Lower leg skin (tissue), 4 donors: ENCODE results near the gene DOCK7. TPM values are rescaled to one million over a fixed set of nuclear protein-coding genes. Genes with fewer than 3 reads are reported as not detected.

Experiments used
- DNase-seq, 2 donors: peaks; one replicate each; pipeline ENCODE4 v3.0.0-alpha.2; 2019; ENCODE audit warnings: low spot score in 2 of 2
- H3K4me3 ChIP-seq: fragments of 200-600 bp; sonication (generic); 2 replicates; pipeline ENCODE4 v1.5.1; 2017; ENCODE audit warnings: mild to moderate bottlenecking, low read depth; ENCODE audit not compliant: poor library complexity, severe bottlenecking
- CTCF ChIP-seq, 3 donors: fragments of 450-650 bp; IDR thresholded peaks; one replicate each; pipeline ENCODE4 v1.5.1; 2016; ENCODE audit warnings: antibody characterized with exemption in 3 of 3, mild to moderate bottlenecking in 3 of 3, moderate library complexity in 2 of 3
- POLR2A ChIP-seq, 2 donors: fragments of 450-650 bp; IDR thresholded peaks; one replicate each; pipeline ENCODE4 v1.6.1; 2016 to 2017; ENCODE audit warnings: antibody characterized with exemption in 2 of 2, mild to moderate bottlenecking in 1 of 2, moderate library complexity in 1 of 2
- WGBS, 2 donors: methylation state at CpG; one replicate each; pipeline ENCODE4 v1.1.5; 2018; 5-methylcytosine and 5-hydroxymethylcytosine counted together
- intact Hi-C: fragments of 100-400 bp; cut with DNase I; formaldehyde crosslinking; loops from one replicate; pipeline ENCODE4 v1.15.0; 2023; ENCODE audit warnings: low total_unique reads
- total RNA-seq, 4 donors: library from RNA; depleted of rRNA; stranded (reverse); fragments of >200 nt; gene quantifications; one replicate each; pipeline ENCODE4 v1.1.0, GENCODE V29; 2016

DOCK7 gene
- total RNA-seq, 4 donors from 2014 or later: 27.0 to 67.5 (median 29.4) TPM

- TF ChIP-seq CTCF (IDR thresholded peaks at IDR 0.05): no peak
- no peak for TF ChIP-seq POLR2A (IDR thresholded peaks at IDR 0.05)
- peak overlapping the region; percentile 81 for H3K4me3 ChIP-seq
- WGBS, 2 donors: 45 to 46% methylated on average over 31 of the region's 31 CpGs
- peak in 1 of 2 donors; percentile 33 for DNase-seq
- intact Hi-C loops: no loop called here
Observed at GRCh38 chr1:62435231-62436038, 252.8 kb downstream of the DOCK7 start.

GRCh38 chr1:62434618-62435001 is 253.6 kb downstream of the DOCK7 start:
- DNase-seq: no peak
- intact Hi-C loops: no loop called here
- 90 to 93% methylated on average over 12 of the region's 12 CpGs for WGBS, 2 donors
- no peak for TF ChIP-seq CTCF (IDR thresholded peaks at IDR 0.05)
- TF ChIP-seq POLR2A (IDR thresholded peaks at IDR 0.05): no peak
- H3K4me3 ChIP-seq: no peak overlapping the region

GRCh38 chr1:62433861-62434617 is 254.1 kb downstream of the DOCK7 start:
- no peak for DNase-seq
- intact Hi-C loops: no loop called here
- 81 to 87% methylated on average over 10 of the region's 10 CpGs for WGBS, 2 donors
- no peak for TF ChIP-seq CTCF (IDR thresholded peaks at IDR 0.05)
- no peak for TF ChIP-seq POLR2A (IDR thresholded peaks at IDR 0.05)
- no peak overlapping the region for H3K4me3 ChIP-seq

- TF ChIP-seq POLR2A (IDR thresholded peaks at IDR 0.05) (no peak), CTCF (IDR thresholded peaks at IDR 0.05) (no peak)
- 89 to 96% methylated on average over 2 of the region's 2 CpGs for WGBS, 2 donors
- no peak overlapping the region for H3K4me3 ChIP-seq
- intact Hi-C loops: no loop called here
- DNase-seq: no peak
Observed at GRCh38 chr1:62429581-62429980, 258.6 kb downstream of the DOCK7 start.

- H3K4me3 ChIP-seq: no peak overlapping the region
- 82 to 85% methylated on average over 4 of the region's 4 CpGs for WGBS, 2 donors
- intact Hi-C loops: no loop called here
- no peak for DNase-seq
- TF ChIP-seq POLR2A (IDR thresholded peaks at IDR 0.05): no peak
- no peak for TF ChIP-seq CTCF (IDR thresholded peaks at IDR 0.05)
Observed at GRCh38 chr1:62428351-62428750, 259.8 kb downstream of the DOCK7 start.
